Transverse colon (tissue), 4 donors: ENCODE results near the gene REX1BD. TPM values are rescaled to one million over a fixed set of nuclear protein-coding genes. Genes with fewer than 3 reads are reported as not detected.

Source experiments
- DNase-seq: peaks from one replicate; pipeline ENCODE4 v3.0.0-alpha.2; 2019
- H3K27ac ChIP-seq, 4 donors: fragments of 200-600 bp; sonication (generic); 2 replicates each; pipeline ENCODE4 v1.5.1; 2016 to 2018; ENCODE audit warnings: inconsistent platforms in 4 of 4
- H3K27me3 ChIP-seq: fragments of 200-600 bp; sonication (generic); 2 replicates; pipeline ENCODE4 v1.5.1; 2017; ENCODE audit warnings: inconsistent platforms
- H3K36me3 ChIP-seq, 4 donors: fragments of 200-600 bp; sonication (generic); 2 replicates each; pipeline ENCODE4 v1.5.1; 2017 to 2019; ENCODE audit warnings: inconsistent platforms in 4 of 4
- H3K4me1 ChIP-seq, 4 donors: fragments of 200-600 bp; sonication (generic); 2 replicates each; pipeline ENCODE4 v1.5.1; 2017 to 2020; ENCODE audit warnings: inconsistent platforms in 4 of 4
- H3K4me3 ChIP-seq, 4 donors: fragments of 200-600 bp; sonication (generic); 1 replicate in 1 of 4; 2 replicates in 3 of 4; pipeline versions ENCODE4 v1.5.1 to v1.6.1; 2017 to 2019; ENCODE audit warnings: inconsistent platforms in 4 of 4
- H3K9me3 ChIP-seq, 2 donors: fragments of 200-600 bp; sonication (generic); 2 replicates each; pipeline ENCODE4 v1.5.1; 2017 to 2019; ENCODE audit warnings: inconsistent platforms in 2 of 2
- EP300 ChIP-seq: sonication (generic); formaldehyde crosslinking; IDR thresholded peaks from one replicate; pipeline ENCODE4 v1.6.1; 2017; ENCODE audit warnings: antibody characterized with exemption, low read depth
- POLR2A ChIP-seq: fragments of 450-650 bp; IDR thresholded peaks from one replicate; pipeline ENCODE4 v1.6.1; 2016; ENCODE audit warnings: antibody characterized with exemption, mild to moderate bottlenecking, moderate library complexity
- POLR2AphosphoS5 ChIP-seq, 3 donors: sonication (generic); formaldehyde crosslinking; IDR thresholded peaks; one replicate each; pipeline ENCODE4 v1.6.1; 2016; ENCODE audit warnings: antibody characterized with exemption in 3 of 3
- WGBS, 2 donors: methylation state at CpG; one replicate each; pipeline ENCODE4 v1.1.5; 2018; ENCODE audit warnings: low coverage in 1 of 2; 5-methylcytosine and 5-hydroxymethylcytosine counted together
- in situ Hi-C, 4 donors: fragments of 200-750 bp; cut with MboI; loops; one replicate each; pipeline versions ENCODE4 v1.15.0 to v1.15.1; 2017; ENCODE audit warnings: low sequenced_read_pairs in 3 of 4, low pct_ligation_motif_present in 1 of 4, low pct_unique_long_range_greater_than_20kb in 1 of 4
- intact Hi-C: fragments of 100-400 bp; cut with DNase I; formaldehyde crosslinking; loops from one replicate; pipeline ENCODE4 v1.15.1; 2023; ENCODE audit warnings: low total_unique reads
- total RNA-seq, 4 donors: library from RNA; depleted of rRNA; stranded (reverse); fragments of >200 nt; gene quantifications; one replicate each; pipeline ENCODE4 v1.1.0, GENCODE V29; 2016
- TF ChIP-seq, protein P1 (sequence below), 5 experiments: fragments of 200-600 bp in 3 of 5; fragments of 450-650 bp in 2 of 5; sonication (generic) in 3 of 5; IDR thresholded peaks; 1 replicate in 2 of 5; 2 replicates in 3 of 5; pipeline ENCODE4 v1.5.1; 2016 to 2017; ENCODE audit warnings: antibody characterized with exemption in 5 of 5, inconsistent platforms in 3 of 5, mild to moderate bottlenecking in 2 of 5, moderate library complexity in 1 of 5

REX1BD gene
- total RNA-seq, 4 donors from 2014 or later: 75.1 to 171 (median 121) TPM

DNA sequence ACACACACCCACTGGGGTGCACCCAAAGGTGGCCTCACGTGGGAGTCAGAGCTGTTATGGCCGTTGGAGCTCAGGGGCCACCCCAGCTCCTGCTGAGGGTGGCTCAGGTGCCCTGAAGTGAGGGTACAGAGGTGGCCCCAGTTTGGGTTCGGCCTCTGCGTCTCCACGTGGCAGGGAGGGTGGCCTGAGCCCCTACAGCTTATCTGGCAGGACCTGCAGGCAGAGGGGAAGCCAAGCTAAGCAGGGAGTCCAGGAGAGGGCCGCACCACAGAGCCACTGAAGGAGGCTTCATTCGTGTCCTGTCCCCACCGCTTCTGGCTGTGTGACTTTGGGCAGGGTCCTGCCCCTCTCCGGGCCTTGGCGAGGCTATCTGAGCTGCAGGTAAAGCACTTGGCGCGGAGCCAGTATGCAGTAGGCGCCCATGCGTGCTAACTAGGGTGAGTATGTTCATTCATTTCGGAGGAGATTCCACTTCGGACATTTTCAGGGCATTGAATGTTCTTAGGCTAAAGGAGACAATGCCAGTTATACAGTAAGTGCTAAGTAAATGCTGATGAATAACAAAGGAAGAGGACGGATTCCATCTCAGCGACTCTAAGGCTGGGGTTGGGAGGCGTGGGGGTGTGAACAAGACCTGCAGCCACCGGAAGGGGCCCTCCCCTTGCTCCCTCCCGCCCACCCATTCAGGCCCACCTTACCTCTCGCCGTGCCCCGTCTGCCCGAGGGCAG, 4.9 kb downstream of the REX1BD start:
- 0 to 34% methylated on average over 5 to 21 of the region's 25 CpGs for WGBS, 2 donors
- H3K4me3 ChIP-seq: peak overlapping the region in 2 of 4 donors; percentile 25 to 46
- intact Hi-C loops: loop anchor here (5.0 kb wide), 1 partner anchor 254 kb away; no protein-coding TSS in a partner anchor
- peaks cover 0 to 4% (median 0%) of the 10 kb centered on the region in 4 donors for H3K36me3 ChIP-seq
- H3K9me3 ChIP-seq: no peaks in the 10 kb centered on the region
- H3K27ac ChIP-seq: peak overlapping the region in 2 of 4 donors; percentile 28 to 37
- peaks cover 14 to 31% (median 28%) of the 10 kb centered on the region in 4 donors for H3K4me1 ChIP-seq
- in situ Hi-C loops: loop anchor here (10.0 to 25.0 kb wide), 3 partner anchors 131 to 251 kb away; partner anchors contain the start of gene UPF1 (in 2 of the 4)
- H3K27me3 ChIP-seq: peaks cover 28% of the 10 kb centered on the region
- no peak for DNase-seq
- TF ChIP-seq POLR2A: no peak
- TF ChIP-seq POLR2AphosphoS5 (IDR thresholded peaks at IDR 0.05): no peak
- TF ChIP-seq, protein P1, sequence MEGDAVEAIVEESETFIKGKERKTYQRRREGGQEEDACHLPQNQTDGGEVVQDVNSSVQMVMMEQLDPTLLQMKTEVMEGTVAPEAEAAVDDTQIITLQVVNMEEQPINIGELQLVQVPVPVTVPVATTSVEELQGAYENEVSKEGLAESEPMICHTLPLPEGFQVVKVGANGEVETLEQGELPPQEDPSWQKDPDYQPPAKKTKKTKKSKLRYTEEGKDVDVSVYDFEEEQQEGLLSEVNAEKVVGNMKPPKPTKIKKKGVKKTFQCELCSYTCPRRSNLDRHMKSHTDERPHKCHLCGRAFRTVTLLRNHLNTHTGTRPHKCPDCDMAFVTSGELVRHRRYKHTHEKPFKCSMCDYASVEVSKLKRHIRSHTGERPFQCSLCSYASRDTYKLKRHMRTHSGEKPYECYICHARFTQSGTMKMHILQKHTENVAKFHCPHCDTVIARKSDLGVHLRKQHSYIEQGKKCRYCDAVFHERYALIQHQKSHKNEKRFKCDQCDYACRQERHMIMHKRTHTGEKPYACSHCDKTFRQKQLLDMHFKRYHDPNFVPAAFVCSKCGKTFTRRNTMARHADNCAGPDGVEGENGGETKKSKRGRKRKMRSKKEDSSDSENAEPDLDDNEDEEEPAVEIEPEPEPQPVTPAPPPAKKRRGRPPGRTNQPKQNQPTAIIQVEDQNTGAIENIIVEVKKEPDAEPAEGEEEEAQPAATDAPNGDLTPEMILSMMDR (IDR thresholded peaks at IDR 0.05): no peak
- no peak for TF ChIP-seq EP300

DNA sequence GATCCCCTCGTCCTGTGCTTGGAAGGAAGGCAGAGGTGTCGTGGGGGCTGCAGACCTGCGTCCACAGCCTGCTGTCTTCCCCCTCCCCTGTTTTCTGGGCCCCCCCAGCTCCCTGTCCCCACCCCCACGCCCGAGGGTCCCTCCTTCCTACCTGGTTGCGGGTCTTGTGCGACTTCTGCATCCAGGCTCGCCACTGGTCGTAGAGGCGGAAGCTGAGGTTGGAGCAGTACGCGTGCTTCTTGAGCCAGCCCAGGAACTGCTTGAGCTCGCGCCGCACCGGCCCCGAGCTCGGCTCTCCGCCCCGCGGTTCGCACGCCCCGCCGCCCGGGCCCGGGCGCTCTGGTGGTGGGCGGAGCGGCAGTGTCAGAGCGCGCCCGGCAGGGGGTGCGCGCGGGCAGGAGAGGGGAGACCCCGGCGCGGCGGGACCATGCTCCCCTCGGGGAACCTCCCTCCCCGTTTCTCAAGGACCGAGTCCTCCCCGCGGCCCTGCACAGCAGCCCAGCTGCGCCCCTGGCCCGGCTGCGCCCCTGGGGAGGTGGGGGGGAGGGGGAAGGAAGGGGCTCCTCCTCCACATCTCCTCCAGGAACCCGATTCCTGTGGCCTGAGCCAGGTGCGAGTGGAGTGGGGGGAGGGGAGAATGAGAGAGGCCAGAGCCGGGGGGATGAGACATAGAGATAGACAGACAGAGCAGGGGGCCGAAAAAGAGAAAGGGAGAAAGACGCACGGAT, 5.7 kb downstream of the REX1BD start:
- Histone ChIP-seq H3K4me3 (peak overlapping the region in 3 of 4 donors; percentile 25 to 46 (median 26)), H3K4me1 (peaks cover 14 to 27% (median 25%) of the 10 kb centered on the region in 4 donors), H3K9me3 (no peaks in the 10 kb centered on the region), H3K36me3 (peaks cover 0 to 4% (median 0%) of the 10 kb centered on the region in 4 donors), H3K27ac (peak overlapping the region in 2 of 4 donors; percentile 28 to 37), H3K27me3 (peaks cover 35% of the 10 kb centered on the region)
- in situ Hi-C loops (loop anchor here (10.0 to 25.0 kb wide), 3 partner anchors 132 to 251 kb away; partner anchors contain the start of gene UPF1 (in 2 of the 4)), intact Hi-C loops (loop anchor here (5.0 kb wide), 1 partner anchor 253 kb away; no protein-coding TSS in a partner anchor)
- TF ChIP-seq, protein P1 (IDR thresholded peaks at IDR 0.05): peak; percentile 48 to 92 (median 80)
- no peak for TF ChIP-seq EP300
- TF ChIP-seq POLR2A: no peak
- no peak for TF ChIP-seq POLR2AphosphoS5 (IDR thresholded peaks at IDR 0.05)
- WGBS, 2 donors: 0 to 2% methylated on average over 3 to 43 of the region's 54 CpGs
- peak; percentile 79 for DNase-seq

DNA sequence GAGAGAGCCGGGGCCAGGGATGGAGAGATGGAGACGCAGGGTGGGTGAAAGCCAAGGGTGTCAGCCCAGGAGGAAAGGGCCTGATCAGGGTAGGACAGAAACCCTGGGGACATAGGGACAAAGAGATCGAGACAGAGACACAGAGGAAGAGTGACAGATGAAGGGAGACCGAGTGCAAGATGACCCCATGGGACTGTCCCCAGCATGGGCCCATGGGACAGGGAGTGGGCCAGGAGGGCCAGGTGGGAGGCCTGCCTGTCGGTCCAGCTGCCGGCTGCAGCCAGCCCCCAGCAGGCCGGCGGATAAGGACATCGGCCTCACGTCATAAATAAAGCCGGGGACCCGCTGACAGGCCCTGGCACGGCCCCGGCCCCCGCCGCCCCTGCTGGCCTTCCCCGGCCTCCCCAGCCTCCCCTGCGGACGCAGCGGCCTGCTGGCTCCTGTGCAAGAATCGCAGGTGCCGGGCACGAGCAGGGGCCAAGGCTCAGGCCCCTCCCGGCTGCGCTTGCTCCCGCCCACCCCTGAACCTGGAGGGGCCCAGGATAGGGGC, 6.3 kb downstream of the REX1BD start:
- in situ Hi-C loops (loop anchor here (10.0 to 25.0 kb wide), 3 partner anchors 133 to 250 kb away; partner anchors contain the start of gene UPF1 (in 2 of the 4)), intact Hi-C loops (loop anchor here (5.0 kb wide), 1 partner anchor 252 kb away; no protein-coding TSS in a partner anchor)
- peak overlapping the region in 1 of 4 donors; percentile 14 for H3K27ac ChIP-seq
- peaks cover 10 to 21% (median 19%) of the 10 kb centered on the region in 4 donors for H3K4me1 ChIP-seq
- H3K4me3 ChIP-seq: peak overlapping the region in 1 of 4 donors; percentile 46
- DNase-seq: no peak
- peaks cover 42% of the 10 kb centered on the region for H3K27me3 ChIP-seq
- peaks cover 0 to 4% (median 0%) of the 10 kb centered on the region in 4 donors for H3K36me3 ChIP-seq
- 10 to 20% methylated on average over 2 to 15 of the region's 26 CpGs for WGBS, 2 donors
- TF ChIP-seq POLR2AphosphoS5 (IDR thresholded peaks at IDR 0.05): no peak
- TF ChIP-seq, protein P1 (IDR thresholded peaks at IDR 0.05): no peak
- TF ChIP-seq POLR2A: no peak
- TF ChIP-seq EP300: no peak
- H3K9me3 ChIP-seq: no peaks in the 10 kb centered on the region
